Measurements from ENCODE around the gene CLTC.
"Not testable (repeated sequence)": the region's sequence is repeated elsewhere in the genome, so short reads cannot be mapped to it uniquely, and the experiment has no call there.

The CLTC gene

GRCh38 chr17:59643159-59644140, 23.8 kb downstream of the CLTC start:
- H3K4me3 ChIP-seq (ENCODE audit: low read depth, low read length) = no peak overlapping the region
- TF ChIP-seq CTCF (IDR thresholded peaks at IDR 0.05; ENCODE audit: low read depth, low read length) = no peak

- no peak overlapping the region for H3K4me3 ChIP-seq (ENCODE audit: low read depth, low read length)
- no peak for TF ChIP-seq CTCF (IDR thresholded peaks at IDR 0.05; ENCODE audit: low read depth, low read length)
Measured at GRCh38 chr17:59647288-59647687, 27.6 kb downstream of the CLTC start.

- no peak overlapping the region for H3K4me3 ChIP-seq (ENCODE audit: low read depth, low read length)
- TF ChIP-seq CTCF (IDR thresholded peaks at IDR 0.05; ENCODE audit: low read depth, low read length) = no peak
Measured at GRCh38 chr17:59649886-59650285, 30.2 kb downstream of the CLTC start.

GRCh38 chr17:59650642-59651041, 30.9 kb downstream of the CLTC start:
- no peak overlapping the region for H3K4me3 ChIP-seq (ENCODE audit: low read depth, low read length)
- no peak for TF ChIP-seq CTCF (IDR thresholded peaks at IDR 0.05; ENCODE audit: low read depth, low read length)

GRCh38 chr17:59651346-59651745, 31.7 kb downstream of the CLTC start:
- H3K4me3 ChIP-seq (ENCODE audit: low read depth, low read length) = no peak overlapping the region
- no peak for TF ChIP-seq CTCF (IDR thresholded peaks at IDR 0.05; ENCODE audit: low read depth, low read length)

- no peak for TF ChIP-seq CTCF (IDR thresholded peaks at IDR 0.05; ENCODE audit: low read depth, low read length)
- no peak overlapping the region for H3K4me3 ChIP-seq (ENCODE audit: low read depth, low read length)
Measured at GRCh38 chr17:59652119-59652518, 32.4 kb downstream of the CLTC start.

GRCh38 chr17:59656624-59657023, 36.9 kb downstream of the CLTC start:
- H3K4me3 ChIP-seq (ENCODE audit: low read depth, low read length) = not testable (repeated sequence)
